ENCODE measurements around the gene ABCC4.

DNA sequence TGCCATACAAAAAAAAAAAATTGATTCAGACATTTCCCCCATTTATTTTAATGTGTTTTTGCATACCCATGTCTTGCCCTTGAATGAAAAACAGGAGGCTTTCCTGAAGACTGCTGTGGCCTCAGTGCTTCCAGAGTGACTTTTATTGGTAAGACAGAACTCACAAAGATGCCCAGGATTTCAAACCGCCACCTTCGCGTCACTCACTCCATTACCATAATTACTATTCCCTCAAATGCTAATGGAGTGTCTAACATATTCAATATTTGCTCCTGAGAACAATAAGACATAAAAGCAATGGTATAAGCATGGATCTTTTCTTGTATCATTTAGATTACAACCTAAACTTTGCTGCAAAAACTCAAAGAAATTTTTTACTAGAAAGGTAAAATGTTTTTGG lies 306.7 kb downstream of the ABCC4 start:
- TF ChIP-seq, protein P1, sequence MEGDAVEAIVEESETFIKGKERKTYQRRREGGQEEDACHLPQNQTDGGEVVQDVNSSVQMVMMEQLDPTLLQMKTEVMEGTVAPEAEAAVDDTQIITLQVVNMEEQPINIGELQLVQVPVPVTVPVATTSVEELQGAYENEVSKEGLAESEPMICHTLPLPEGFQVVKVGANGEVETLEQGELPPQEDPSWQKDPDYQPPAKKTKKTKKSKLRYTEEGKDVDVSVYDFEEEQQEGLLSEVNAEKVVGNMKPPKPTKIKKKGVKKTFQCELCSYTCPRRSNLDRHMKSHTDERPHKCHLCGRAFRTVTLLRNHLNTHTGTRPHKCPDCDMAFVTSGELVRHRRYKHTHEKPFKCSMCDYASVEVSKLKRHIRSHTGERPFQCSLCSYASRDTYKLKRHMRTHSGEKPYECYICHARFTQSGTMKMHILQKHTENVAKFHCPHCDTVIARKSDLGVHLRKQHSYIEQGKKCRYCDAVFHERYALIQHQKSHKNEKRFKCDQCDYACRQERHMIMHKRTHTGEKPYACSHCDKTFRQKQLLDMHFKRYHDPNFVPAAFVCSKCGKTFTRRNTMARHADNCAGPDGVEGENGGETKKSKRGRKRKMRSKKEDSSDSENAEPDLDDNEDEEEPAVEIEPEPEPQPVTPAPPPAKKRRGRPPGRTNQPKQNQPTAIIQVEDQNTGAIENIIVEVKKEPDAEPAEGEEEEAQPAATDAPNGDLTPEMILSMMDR (conservative IDR thresholded peaks at IDR 0.05): no peak
- TF ChIP-seq EZH2 (IDR thresholded peaks at IDR 0.05; ENCODE audit: low read depth): no peak

Data from PC-9 (cell line).